ENCODE results near the gene MYO1A. TPM values are rescaled to one million over a fixed set of nuclear protein-coding genes. Genes with fewer than 3 reads are reported as not detected.
A peak's percentile ranks its signal among the peaks of the same experiment; 100 is the strongest.
"Not testable (repeated sequence)": the region's sequence is repeated elsewhere in the genome, so short reads cannot be mapped to it uniquely, and the experiment has no call there.

Gene MYO1A
- total and polyA plus RNA-seq, 2 of the 13 experiments (the other 11 are each of a cell fraction or from before 2014, with no cell fraction given) = 5.3 to 6.0 TPM

- H3K9ac ChIP-seq (ENCODE audit: insufficient read depth, low read depth, low read length); H3K9me3 ChIP-seq (ENCODE audit: low read length); H3K4me3 ChIP-seq (replicated peaks in 1 of 3; ENCODE audit: insufficient read depth in 1 of 3, low read depth in 2 of 3, low read length in 3 of 3); intact Hi-C loops (cut with micrococcal nuclease; ENCODE audit: unreplicated experiment); FAIRE-seq; H3K27ac ChIP-seq (ENCODE audit: extremely low read length, insufficient read depth, low read length); H3K79me2 ChIP-seq (ENCODE audit: insufficient read depth, low read length); BruUV-seq (replicated peaks); in situ Hi-C loops (cut with HindIII; ENCODE audit: extremely low pct_ligation_motif_present, low pct_unique_long_range_greater_than_20kb); H4K20me1 ChIP-seq (ENCODE audit: insufficient read depth, low read length); H3K36me3 ChIP-seq (replicated peaks in 1 of 2; ENCODE audit: control insufficient read depth in 1 of 2, insufficient read depth in 2 of 2, low read length in 2 of 2); CTCF ChIA-PET (ENCODE audit: low intra/inter-chr PET ratio, low total read pairs); H2AFZ ChIP-seq (ENCODE audit: low read length); TF ChIP-seq FOXA1 (IDR thresholded peaks at IDR 0.05): not testable (repeated sequence)
- Histone ChIP-seq H3K4me1 (ENCODE audit: insufficient read depth, low read length) (peaks cover 31% of the 10 kb centered on the region), H3K4me2 (ENCODE audit: low read depth, low read length) (peak overlapping the region; percentile 52), H3K27me3 (ENCODE audit: control insufficient read depth in 1 of 2, insufficient read depth in 2 of 2, low read length in 2 of 2) (peaks cover 0 to 33% of the 10 kb centered on the region in 2 experiments; a peak in 4 of 5 replicates)
- DNase-seq (ENCODE audit: low spot score) = peak; percentile 65
- WGBS (ENCODE audit: low lambda C conversion rate) = 5% methylated on average over 5 of the region's 5 CpGs
- POLR2A ChIA-PET = interaction anchor here (0.6 to 3.0 kb wide), 10 partner anchors 9 to 109 kb away, joined by 3 to 23 read pairs (median 4); partner anchors contain the start of genes MYO1A, NEMP1 and STAT6
- peak; percentile 67 for ATAC-seq
- TF ChIP-seq ZNF460 (CRISPR knock-in tag; IDR thresholded peaks at IDR 0.05; ENCODE audit: borderline replicate concordance) (peak; percentile 95), NR2F1 (CRISPR knock-in tag; IDR thresholded peaks at IDR 0.05) (peak; percentile 25 to 42; a peak in 1 of 4 replicates), NR2F6 (IDR thresholded peaks at IDR 0.05) (peak; percentile 66), NR2F6 (CRISPR knock-in tag; IDR thresholded peaks at IDR 0.05) (peak; percentile 60; the same call in 1 of the 2 replicates), SOX5 (CRISPR knock-in tag; IDR thresholded peaks at IDR 0.05; ENCODE audit: borderline replicate concordance) (0 out of 2 replicates have a peak, but pooled peaks have one; percentile 23), RCOR2 (CRISPR knock-in tag; IDR thresholded peaks at IDR 0.05) (peak; percentile 13; the same call in 1 of the 2 replicates), SALL1 (CRISPR knock-in tag; IDR thresholded peaks at IDR 0.05) (peak; percentile 12; the same call in 1 of the 2 replicates), ZNF770 (CRISPR knock-in tag; IDR thresholded peaks at IDR 0.05) (peak; percentile 27; the same call in 1 of the 2 replicates), FOXA1 (CRISPR knock-in tag; IDR thresholded peaks at IDR 0.05) (peak; percentile 41; the same call in 1 of the 2 replicates), ADNP (CRISPR knock-in tag; IDR thresholded peaks at IDR 0.05) (0 out of 2 replicates have a peak, but pooled peaks have one; percentile 33), ZMYM3 (CRISPR knock-in tag; IDR thresholded peaks at IDR 0.05) (peak; percentile 90)
- TF ChIP-seq, protein P1, sequence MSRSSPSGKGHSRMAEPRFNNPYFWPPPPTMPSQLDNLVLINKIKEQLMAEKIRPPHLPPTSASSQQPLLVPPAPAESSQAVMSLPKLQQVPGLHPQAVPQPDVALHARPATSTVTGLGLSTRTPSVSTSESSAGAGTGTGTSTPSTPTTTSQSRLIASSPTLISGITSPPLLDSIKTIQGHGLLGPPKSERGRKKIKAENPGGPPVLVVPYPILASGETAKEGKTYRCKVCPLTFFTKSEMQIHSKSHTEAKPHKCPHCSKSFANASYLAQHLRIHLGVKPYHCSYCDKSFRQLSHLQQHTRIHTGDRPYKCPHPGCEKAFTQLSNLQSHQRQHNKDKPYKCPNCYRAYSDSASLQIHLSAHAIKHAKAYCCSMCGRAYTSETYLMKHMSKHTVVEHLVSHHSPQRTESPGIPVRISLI (CRISPR knock-in tag; IDR thresholded peaks at IDR 0.05; ENCODE audit: borderline replicate concordance) = peak; percentile 90
- TF ChIP-seq, protein P2, sequence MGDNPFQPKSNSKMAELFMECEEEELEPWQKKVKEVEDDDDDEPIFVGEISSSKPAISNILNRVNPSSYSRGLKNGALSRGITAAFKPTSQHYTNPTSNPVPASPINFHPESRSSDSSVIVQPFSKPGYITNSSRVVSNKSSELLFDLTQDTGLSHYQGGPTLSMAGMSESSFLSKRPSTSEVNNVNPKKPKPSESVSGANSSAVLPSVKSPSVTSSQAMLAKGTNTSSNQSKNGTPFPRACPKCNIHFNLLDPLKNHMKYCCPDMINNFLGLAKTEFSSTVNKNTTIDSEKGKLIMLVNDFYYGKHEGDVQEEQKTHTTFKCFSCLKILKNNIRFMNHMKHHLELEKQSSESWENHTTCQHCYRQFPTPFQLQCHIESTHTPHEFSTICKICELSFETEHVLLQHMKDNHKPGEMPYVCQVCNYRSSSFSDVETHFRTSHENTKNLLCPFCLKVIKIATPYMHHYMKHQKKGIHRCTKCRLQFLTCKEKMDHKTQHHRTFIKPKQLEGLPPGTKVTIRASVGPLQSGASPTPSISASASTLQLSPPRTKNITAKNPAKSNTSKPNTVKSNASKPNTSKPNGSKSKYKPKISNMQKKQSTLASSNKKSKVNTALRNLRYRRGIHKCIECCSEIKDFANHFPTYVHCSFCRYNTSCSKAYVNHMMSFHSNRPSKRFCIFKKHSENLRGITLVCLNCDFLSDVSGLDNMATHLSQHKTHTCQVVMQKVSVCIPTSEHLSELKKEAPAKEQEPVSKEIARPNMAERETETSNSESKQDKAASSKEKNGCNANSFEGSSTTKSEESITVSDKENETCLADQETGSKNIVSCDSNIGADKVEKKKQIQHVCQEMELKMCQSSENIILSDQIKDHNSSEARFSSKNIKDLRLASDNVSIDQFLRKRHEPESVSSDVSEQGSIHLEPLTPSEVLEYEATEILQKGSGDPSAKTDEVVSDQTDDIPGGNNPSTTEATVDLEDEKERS (CRISPR knock-in tag; IDR thresholded peaks at IDR 0.05) = 0 out of 2 replicates have a peak, but pooled peaks have one; percentile 51
- TF ChIP-seq, protein P3, sequence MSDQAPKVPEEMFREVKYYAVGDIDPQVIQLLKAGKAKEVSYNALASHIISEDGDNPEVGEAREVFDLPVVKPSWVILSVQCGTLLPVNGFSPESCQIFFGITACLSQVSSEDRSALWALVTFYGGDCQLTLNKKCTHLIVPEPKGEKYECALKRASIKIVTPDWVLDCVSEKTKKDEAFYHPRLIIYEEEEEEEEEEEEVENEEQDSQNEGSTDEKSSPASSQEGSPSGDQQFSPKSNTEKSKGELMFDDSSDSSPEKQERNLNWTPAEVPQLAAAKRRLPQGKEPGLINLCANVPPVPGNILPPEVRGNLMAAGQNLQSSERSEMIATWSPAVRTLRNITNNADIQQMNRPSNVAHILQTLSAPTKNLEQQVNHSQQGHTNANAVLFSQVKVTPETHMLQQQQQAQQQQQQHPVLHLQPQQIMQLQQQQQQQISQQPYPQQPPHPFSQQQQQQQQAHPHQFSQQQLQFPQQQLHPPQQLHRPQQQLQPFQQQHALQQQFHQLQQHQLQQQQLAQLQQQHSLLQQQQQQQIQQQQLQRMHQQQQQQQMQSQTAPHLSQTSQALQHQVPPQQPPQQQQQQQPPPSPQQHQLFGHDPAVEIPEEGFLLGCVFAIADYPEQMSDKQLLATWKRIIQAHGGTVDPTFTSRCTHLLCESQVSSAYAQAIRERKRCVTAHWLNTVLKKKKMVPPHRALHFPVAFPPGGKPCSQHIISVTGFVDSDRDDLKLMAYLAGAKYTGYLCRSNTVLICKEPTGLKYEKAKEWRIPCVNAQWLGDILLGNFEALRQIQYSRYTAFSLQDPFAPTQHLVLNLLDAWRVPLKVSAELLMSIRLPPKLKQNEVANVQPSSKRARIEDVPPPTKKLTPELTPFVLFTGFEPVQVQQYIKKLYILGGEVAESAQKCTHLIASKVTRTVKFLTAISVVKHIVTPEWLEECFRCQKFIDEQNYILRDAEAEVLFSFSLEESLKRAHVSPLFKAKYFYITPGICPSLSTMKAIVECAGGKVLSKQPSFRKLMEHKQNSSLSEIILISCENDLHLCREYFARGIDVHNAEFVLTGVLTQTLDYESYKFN (CRISPR knock-in tag; conservative IDR thresholded peaks at IDR 0.05) = peak; percentile 30; the same call in 1 of the 2 replicates
Observed at GRCh38 chr12:57018353-57018752, 31.6 kb downstream of the MYO1A start.

Data from HepG2 (cell line).